ENCODE results near the gene HMCES.
A peak's percentile ranks its signal among the peaks of the same experiment; 100 is the strongest.
"Not testable (repeated sequence)": the region's sequence is repeated elsewhere in the genome, so short reads cannot be mapped to it uniquely, and the experiment has no call there.

HMCES gene

DNA sequence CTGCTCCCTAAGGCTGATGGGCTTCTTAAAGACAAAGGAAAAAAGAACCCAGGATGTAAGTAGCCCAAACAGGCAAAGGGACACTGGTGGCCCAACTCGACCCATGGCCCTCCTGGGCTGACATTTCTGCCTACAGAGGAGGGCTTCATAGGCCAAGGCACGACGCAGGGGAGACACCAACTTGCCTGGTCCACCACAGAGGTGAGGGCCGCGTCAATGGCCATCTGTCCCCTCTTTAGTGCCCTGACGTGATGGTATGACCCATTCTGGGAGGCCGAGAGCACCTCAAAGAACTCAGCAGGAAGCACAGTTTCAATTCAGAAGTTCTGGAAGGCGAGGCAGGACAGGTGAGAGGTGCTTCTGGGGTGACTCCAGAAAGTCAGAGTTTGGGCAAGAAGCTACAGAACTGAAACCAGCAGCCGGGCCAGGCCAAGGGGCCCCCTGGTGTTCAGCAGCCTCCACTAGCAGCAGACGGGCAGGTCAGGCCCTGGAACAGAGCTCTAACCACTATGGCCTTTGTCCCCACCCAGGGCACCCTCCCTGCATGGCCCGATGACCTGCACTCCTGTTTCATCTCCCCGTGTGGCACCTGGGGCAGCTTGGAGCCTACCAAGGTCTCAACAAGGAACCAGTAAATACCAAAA, 45.1 kb downstream of the HMCES start:
- DNase-seq: no peak

DNA sequence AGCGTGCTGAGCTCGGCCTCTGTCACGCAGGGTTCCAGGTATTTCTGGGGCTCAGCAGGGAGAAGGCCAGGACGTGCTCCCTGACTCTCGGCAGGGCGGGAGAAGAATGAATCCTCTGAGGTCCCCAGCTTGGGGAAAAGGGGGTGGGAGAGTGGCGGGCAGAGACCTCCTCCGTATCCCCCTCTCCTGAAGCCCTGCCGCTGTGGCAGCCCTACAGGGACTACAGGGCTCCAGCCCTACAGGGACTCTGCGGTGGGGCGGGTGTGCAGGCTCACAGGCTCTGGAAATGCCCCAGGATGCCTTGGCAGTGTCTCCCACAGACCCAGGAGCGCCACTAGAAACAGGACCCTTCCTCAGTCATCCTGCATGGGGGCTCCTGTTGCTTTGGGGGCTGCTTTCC, 46.2 kb downstream of the HMCES start:
- no peak for DNase-seq

DNA sequence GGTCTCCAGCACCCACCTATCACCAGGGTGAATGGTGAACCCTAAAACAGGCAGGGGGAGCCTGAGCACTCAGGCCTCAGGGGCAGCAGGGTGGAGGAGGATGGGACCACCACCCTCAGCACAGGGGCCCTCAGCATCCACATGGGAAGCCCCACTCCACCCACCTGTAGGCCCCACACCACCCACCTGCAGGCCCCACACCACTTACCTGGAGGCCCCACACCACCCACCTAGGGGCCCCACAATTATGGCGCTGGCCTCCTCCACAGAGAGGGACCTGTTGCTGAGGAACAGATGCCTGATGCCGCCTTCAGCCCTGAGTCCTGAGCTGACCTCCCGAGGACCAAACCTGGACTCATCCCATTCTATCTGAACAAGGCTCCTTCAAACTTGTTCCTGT, 46.7 kb downstream of the HMCES start:
- no peak for DNase-seq

DNA sequence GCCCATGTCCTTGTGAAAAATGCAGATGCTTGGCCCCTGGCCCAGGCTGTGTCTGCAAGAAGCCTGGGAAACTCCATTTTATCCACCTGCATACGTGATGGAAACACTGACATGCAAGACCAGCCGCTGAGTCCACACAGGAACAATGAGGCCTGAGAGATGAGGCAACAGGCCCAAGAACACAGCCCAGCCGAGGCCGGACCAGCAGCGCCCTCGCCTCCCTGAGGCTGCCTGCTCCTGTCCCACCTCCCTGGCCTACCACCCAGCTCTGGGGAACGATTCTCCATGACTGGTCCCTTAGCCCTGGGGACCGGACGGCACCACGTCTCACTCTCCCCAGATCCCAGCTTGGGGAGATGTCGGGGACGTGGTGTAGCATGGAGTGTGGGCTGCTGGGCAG, 47.5 kb downstream of the HMCES start:
- no peak for DNase-seq

DNA sequence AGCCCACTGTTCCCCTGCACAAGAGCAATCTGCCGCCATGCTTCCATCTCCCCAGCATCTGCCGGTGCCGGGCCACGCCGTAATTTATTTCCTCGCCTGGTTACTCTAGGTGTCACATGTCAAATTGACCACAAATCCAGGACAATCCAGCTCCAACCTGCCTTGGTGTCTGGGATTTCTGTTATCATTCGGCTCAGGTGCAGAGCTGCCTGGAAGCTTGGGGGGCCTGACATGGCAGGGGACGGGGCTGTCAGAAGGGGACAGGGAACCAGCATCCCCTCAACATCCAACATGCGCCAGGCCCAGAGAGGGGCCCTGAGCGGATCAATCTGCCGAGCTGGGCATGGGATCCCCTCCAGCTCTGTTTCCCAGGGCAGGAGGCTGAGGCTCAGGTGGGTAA, 47.9 kb downstream of the HMCES start:
- DNase-seq: no peak

DNA sequence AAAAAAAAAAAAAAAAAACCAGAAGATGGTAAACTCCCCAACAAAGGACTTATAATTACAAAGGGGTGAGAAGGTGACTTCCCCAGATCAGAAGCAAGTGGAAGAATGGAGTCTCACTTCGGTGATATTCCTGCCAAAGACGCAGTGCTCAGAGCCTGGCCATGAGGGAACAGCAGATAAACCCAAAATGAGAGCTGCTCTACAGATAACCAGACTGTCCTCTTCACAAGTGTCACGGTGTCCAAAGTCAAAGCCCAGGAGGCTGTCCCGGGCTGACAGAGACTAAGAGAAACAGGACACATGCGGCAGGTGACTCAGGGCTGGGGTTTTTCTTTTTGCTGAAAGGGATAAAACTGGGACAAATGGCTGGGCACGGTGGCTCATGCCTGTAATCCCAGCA, 48.8 kb downstream of the HMCES start:
- no peak for DNase-seq

DNA sequence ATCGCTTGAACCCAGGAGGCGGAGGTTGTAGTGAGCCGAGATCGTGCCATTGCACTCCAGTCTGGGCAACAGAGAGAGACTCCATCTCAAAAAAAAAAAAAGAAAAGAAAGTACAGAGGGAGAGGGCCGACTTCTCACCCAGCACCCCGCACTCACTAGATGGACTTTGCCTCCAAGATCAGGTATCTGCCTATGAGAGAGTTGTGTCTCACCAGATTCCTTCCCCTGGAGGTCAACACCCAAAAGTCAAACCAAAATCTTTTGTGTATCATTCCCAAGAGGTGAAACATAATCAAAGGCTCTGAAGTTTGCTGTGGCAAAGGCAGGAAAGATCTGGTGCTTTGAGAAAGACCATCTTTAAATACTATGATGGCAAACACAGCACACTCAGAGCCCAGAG, 51.2 kb downstream of the HMCES start:
- no peak for DNase-seq

DNA sequence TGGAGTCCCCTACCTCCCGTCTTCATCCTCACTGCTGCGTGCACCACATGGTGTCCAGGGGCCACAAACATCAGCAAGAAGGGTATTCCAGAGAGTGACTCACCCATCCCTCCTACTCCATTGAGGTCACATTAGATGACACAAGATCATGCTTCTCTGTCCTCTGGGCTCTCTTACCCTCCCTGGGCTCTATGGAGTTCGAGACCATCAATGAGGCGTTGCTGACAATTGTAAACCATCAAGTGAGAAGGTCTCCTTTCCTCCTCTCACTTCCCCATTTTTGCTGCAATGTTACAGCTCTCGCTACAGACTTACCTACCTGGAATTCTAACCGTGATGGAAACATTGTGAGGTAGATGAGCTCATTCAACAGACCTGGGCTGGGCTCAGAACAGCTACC, 51.7 kb downstream of the HMCES start:
- no peak for DNase-seq

DNA sequence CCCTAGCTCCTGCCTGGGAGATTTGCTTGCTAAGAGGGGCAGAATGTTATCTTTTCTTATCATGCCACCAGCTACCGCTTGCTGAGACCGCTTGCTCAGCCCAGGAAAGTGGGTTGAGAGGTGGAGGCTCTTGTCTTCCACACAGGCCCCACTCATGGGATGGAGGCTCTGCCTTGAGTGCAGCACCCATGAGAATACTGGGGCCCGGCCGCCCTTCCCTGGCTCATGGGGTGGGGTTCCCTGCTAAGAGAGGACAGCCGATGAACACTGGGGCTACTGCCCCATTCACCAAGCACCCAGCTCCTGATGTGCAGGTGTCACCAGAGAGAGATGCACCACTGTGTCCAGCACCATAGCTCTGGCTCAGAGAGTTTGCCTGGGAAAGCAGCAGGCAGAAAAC, 55.2 kb downstream of the HMCES start:
- no peak for DNase-seq

DNA sequence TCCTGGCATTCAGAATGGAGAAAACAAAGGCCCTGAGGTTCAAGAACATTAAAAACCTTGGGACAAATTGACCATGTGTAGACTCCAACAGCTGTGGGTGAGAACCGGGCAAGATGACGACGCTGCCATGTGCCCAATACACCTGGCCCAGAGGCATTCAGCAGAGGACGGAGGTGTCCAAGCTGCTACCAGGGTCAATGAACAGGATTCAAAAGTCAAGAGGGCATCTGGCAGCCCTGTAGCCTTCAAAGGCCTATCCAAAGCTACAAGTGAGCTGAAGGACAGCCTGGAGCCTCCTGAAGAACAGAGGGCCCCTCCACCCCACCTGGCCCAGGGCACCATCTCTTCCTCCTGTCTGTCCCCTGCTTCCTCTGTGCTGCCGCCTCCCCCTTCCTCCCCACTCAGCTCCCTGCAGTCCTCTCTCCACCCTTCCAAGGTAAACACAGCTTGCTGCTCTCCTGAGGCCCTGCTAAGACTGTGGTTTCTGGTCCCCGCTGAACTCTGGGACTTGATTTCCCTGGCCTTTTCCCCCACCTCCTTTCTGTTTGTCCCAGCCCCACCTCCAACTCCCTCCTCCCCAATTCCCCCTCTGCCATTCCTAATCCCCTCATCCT, 57.5 kb downstream of the HMCES start:
- DNase-seq: no peak

DNA sequence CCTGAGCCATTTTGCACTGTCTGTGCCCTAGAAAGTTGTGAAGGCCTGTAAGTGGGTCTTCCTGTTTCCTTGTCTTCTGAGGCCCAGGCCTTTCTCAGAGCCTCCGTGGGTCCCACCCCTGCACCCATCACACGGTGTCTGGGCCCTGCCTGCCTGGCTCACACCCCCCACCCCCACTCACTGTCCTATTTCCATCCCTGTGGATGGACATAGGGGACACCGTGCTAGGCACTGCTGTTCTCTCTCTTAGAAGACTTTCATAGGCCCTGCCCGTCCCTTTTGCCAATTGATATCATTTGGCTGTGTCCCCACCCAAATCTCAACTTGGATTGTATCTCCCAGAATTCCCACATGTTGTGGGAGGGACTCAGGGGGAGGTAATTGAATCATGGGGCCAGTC, 59.0 kb downstream of the HMCES start:
- not testable (repeated sequence) for DNase-seq

DNA sequence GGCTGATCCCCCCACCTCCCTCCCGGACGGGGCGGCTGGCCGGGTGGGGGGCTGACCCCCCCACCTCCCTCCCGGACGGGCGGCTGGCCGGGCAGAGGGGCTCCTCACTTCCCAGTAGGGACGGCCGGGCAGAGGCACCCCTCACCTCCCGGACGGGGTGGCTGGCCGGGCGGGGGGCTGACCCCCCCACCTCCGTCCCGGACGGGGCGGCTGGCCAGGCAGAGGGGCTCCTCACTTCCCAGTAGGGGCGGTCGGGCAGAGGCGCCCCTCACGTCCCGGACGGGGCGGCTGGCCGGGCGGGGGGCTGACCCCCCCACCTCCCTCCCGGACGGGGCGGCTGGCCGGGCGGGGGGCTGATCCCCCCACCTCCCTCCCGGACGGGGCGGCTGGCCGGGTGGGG, 60.5 kb downstream of the HMCES start:
- not testable (repeated sequence) for DNase-seq

DNA sequence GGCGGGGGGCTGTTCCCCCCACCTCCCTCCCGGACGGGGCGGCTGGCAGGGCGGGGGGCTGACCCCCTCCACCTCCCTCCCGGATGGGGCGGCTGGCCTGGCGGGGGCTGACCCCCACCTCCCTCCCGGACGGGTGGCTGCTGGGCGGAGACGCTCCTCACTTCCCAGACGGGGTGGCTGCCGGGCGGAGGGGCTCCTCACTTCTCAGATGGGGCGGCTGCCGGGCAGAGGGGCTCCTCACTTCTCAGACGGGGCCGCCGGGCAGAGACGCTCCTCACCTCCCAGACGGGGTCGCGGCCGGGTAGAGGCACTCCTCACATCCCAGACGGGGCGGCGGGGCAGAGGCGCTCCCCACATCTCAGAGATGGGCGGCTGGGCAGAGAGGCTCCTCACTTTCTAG, 61.2 kb downstream of the HMCES start:
- DNase-seq: not testable (repeated sequence)

DNA sequence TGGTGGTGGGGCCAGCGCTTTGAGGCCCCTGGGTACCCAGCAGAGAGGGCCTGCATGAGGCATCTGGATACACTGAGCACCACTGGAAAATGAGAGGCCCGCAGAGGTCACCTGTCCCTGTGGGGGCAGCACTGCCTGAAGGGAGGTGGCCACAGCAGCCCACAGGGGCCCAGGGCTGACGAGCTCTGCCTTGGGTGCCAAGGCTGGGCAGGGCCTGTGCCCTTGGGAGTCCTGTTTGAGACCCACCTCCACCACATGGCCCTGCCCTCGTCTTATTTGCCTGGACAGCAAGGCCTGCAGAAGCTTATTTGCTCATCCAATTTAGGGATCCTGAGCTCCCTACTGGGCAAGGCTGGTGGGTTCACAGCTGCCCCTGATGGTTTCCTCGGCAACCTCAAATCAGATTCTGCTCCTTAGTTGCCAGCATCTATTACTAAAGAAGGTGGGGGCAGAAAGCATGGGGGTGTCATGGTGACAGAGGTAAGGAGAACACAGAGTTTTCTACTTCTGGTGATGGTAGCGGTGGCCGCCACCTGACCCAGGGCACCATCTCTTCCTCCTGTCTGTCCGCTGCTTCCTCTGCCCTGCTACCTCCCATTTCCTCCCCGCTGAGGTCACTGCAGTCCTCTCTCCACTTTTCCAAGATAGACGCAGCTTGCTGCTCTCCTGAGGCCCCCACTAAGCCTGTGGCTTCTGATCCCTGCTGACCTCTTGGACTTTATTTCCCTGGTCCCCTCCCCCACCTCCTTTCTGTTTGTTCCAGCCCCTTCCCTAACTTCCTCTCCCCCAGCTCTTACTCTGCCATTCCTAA, 62.9 kb downstream of the HMCES start:
- no peak for DNase-seq

DNA sequence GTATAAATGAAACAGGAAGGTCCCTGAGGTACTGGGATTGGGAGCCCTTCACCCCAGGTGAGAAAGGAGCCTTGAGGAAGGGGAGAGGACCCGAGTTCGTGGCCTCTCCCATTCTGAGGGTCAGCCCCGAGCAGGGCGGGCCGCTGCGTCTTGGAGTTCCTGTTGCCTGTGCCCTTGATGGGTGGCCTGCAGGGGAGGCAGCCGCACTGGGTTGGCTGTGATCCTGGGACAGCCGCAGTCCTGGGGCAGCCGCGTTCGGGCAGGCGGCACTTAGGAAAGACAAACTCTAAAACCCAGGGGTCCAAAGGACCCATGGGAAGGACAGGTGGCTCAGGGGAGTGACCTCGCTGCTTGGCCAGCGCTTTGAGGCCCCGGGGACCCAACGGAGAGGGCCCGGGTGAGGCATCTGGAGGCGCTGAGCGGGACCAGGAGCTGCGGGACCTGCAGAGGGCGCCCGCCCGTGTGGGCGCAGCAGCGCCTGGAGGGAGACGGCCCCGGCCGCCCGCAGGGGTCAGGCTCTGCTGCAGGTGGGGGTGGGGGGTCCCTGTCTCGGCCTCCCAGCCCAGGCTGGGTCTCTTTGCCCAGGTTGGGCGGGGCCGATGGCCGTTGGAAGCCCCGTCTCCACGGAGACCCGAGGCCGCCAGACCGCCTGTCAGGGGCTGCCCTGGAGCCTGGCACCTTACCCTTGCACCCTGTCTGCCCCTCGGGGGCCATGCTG, 65.1 kb downstream of the HMCES start:
- DNase-seq: peak; percentile 47

DNA sequence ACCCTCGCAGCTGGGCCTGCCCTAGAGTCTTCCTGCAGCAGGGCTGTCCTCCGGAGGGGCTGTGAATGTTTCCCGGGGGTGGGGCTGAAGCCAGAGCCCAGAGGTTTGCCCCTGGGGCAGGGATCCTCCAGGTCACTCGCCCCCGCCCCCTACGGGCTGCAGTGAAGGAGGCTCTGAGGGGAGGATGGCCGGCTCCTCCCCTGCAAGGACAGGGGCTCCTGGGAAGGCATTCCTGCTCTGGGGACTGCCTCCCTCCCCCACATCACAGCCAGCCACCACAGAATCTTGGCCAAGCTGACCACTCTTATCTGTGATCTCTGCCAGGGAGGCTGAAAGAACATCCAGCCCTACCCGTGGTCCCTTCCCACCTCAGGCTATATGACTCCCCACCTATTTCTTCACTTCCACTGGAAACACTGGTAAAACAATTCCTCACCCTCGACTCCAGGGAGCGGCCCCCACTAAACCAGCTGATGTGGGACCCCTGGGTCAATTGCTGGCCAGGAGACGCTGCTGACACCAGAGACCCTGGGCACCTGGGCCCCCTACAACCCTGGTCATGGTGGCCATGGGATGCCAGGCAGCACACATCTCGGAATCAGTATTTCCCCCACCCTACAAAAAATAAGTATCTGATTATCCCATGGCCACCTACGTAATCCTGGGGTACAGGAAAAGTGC, 66.0 kb downstream of the HMCES start:
- DNase-seq: no peak

DNA sequence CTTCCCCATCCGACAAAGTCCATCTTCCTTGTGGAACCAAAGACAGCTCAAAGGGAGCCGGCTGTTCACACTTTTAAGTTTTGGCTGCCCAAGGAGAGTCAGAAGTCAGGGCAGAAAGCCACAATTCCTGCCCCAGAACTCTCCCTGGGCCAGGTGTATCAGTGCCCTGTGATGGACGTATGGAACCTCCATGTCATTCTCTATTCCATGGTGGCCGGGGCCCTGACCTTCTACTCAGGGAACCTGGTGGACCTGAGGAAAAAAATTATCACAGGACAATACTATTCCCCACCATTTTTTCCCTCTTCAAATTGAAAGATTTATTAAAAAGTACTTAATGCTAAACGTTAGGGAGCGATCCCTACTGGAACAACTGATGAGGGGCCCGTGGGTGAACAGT, 66.6 kb downstream of the HMCES start:
- DNase-seq: no peak

DNA sequence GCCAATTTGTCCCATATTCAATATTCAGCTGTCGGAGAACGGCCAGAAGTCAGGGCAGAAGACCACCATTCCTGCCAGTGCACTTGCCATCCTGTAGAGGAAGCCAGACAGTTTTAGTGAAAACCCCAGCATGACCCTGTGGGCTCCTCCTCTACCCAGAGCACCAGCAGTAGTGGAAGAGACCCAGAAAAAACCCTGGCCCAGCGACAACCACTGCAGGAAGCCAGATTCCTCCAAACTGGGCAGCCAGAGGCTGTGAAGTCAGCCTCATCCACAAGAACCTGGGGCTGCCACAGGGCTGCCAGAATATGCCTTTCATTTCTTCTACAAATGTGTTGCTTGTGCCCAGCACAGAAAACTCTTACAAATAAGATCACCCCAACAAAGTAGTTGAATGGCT, 67.3 kb downstream of the HMCES start:
- DNase-seq: no peak

DNA sequence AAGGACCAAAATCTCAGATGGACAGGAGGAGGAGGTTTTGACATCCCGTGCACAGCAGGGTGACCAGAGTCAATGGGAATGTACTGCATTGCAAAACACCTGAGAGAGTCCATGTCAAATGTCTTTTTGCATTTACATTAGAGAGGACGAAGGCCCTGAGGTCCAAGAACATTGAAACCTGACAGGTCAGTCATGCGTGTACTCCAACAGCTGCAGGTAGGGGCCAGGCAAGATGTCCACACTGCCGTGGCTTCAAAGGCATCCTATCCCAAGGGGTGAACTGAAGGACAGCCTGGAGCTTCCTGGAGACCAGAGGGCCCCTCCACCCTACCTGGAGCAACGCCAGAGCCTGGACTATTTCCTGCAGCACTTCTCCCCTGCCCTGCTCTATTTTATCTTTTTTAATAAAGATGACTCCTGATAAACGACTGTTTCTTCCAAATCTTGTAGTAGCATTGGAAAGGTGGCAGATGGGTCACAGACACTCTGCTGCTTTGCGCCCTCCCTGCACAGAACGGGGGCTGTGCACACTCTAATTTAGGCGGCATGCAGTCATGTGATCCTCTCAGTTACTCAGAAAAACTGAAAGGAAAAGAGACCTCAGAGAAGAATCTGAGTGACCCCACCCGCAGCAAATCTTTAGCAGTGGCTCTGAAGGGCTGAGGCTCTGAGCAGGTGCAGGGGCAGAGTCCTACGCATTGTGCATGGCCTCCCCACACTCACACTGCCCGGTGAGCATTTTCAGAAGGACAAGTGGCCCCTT, 68.2 kb downstream of the HMCES start:
- DNase-seq: no peak

DNA sequence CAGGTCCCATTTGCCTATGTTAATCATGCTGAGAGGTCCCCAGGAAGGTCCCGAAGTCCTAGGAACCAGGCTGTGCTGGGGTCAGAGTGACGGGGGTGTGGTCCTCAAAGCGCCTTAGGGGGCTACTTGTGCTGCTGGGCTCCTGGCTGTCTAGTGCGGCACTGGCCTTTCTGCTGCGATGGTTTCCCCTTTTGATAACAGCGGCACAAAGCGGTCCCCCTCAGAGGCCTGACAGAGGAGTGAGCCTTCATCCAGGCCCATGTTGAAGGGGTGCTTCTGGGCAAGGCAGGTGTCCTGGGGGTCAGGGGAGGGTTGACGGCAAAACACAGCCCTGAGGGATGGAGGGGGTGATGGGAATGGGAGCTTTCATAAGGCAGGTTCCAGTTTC, 68.8 kb downstream of the HMCES start:
- no peak for DNase-seq

DNA sequence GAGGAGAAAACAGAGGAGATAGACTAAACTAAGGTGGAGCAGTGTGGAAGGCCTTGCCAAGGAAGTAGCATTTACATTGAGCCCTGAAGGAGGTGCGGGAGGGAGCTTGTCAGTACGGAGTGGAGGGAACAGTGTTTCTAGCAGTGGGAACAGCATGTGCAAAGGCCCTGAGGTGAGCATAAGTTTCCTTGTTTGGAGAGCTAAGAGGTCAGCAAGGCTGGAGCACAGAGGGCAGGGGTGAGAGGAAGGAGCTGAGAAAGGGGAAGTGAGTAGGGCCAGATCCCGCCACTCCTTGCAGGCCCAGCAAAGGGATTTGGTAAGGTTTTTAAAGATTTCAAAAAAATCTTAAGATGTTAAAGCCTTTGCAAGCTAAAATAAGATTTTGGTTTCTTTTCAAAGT, 70.1 kb downstream of the HMCES start:
- DNase-seq: no peak

DNA sequence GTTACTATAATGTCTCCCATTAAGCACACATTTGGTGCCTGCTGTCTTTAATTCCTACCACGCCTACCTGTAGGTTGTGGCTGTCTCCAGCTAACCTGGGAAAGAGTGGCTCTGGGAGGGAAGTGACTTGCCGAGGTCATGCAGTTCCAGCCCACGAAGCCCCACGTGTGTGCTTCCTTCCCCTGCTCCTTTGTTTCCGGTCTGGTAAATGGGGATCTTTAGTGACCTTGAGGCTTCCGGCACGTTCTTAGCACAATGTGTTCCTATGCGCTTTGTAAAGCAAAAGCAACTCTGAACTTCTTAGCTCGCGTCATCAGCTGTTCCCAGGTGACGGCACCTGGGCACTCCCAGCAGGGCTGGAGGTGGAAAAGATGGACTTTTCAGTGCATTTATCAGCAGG, 70.5 kb downstream of the HMCES start:
- DNase-seq: not testable (repeated sequence)
